GM12891 (cell line): ENCODE measurements around the gene SYPL2.
"Not testable (repeated sequence)": the region's sequence is repeated elsewhere in the genome, so short reads cannot be mapped to it uniquely, and the experiment has no call there.

Source experiments
- DNase-seq: peaks from one replicate; pipeline ENCODE4 v3.0.0; 2011; ENCODE audit warnings: low spot score; ENCODE audit not compliant: insufficient read length
- FAIRE-seq: peaks from 2 replicates; lab custom pipeline; 2011; peaks lifted over from hg19 to GRCh38; lab: Jason Lieb, UNC
- PAX5 ChIP-seq: IDR thresholded peaks from 2 replicates; pipeline ENCODE4 v1.6.1; 2011; ENCODE audit warnings: low read length, moderate library complexity, mild to moderate bottlenecking; ENCODE audit not compliant: insufficient read depth, severe bottlenecking
- POLR2A ChIP-seq: IDR thresholded peaks from 2 replicates; pipeline ENCODE4 v1.6.1; 2011; ENCODE audit warnings: low read depth, low read length, control low read depth
- POLR2AphosphoS5 ChIP-seq: IDR thresholded peaks from 2 replicates; pipeline ENCODE4 v1.6.1; 2011; ENCODE audit warnings: low read depth, low read length, control low read depth
- POU2F2 ChIP-seq: IDR thresholded peaks from 2 replicates; pipeline ENCODE4 v1.6.1; 2011; ENCODE audit warnings: low read depth, mild to moderate bottlenecking, control low read depth, low read length, moderate library complexity
- SPI1 ChIP-seq: IDR thresholded peaks from 2 replicates; pipeline ENCODE4 v1.6.1; 2011; ENCODE audit warnings: low read depth, low read length, control low read depth
- TAF1 ChIP-seq: IDR thresholded peaks from 2 replicates; pipeline ENCODE4 v1.6.1; 2011; ENCODE audit warnings: low read depth, low read length, control low read depth

The SYPL2 gene

DNA sequence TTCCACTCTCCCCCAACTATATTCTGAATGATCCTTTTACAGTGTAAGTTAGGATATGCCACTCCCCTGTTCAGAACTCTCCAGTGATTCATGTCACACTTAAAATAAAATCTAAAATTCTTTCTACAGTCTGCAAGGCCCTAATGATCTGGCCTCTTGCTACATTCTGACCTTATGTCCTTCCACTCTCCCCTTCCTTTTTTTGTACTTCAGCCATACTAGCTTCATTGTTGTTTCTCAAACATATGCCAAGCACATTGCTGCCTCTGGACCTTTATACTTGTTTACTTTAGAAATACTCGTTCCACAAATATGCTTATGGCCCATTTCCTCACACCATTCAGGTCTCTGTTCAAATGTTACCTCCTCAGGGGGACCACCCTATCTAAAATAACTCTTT is 25.3 kb upstream of the SYPL2 start:
- FAIRE-seq (no peak), DNase-seq (no peak)
- no peak for TF ChIP-seq POLR2AphosphoS5
- TF ChIP-seq PAX5, result no peak
- TF ChIP-seq SPI1, result no peak
- no peak for TF ChIP-seq TAF1
- TF ChIP-seq POU2F2, result no peak
- TF ChIP-seq POLR2A, result no peak

DNA sequence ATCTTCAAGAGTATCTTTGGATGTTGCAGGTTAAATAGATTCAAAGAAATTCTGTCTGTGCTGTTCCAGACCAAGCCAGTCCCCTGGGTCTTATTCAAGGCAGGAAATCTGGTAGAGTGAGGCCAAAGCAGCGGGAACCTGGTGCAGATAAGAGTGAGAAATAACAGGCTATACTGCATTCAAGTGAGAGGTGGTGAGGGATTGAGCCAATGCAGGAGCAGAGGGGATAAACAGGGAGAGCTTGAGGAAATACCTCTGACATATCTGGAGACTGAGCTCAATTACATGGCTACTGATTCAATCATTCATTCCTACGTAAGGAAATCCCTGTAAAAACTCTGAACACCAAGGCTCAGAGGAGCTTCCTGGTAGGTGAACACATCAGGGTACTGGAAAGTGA is 22.9 kb upstream of the SYPL2 start:
- no peak for DNase-seq
- no peak for FAIRE-seq
- TF ChIP-seq POLR2A, result no peak
- TF ChIP-seq POLR2AphosphoS5, result no peak
- TF ChIP-seq TAF1, result no peak
- no peak for TF ChIP-seq SPI1
- TF ChIP-seq POU2F2, result no peak
- TF ChIP-seq PAX5, result no peak

DNA sequence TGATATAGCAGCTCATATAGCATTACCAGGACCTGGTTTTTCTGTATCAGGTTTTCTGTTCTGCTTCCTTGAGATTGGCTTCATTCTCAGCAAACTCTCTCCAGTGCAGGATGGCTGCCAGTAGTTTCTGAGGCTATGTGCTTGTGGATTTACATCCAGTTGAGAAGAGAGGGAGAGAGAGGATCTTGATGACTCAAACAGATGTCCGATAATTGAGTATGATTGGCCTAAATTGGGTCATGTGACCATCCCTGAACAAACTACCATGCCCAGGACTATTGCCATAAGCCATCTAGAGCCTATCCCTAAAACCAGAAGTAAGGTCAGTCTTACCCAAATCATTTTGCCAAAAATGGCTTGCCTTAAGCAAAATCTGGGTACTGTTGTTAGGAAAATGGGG is 22.0 kb upstream of the SYPL2 start:
- no peak for TF ChIP-seq PAX5
- FAIRE-seq (no peak), DNase-seq (no peak)

DNA sequence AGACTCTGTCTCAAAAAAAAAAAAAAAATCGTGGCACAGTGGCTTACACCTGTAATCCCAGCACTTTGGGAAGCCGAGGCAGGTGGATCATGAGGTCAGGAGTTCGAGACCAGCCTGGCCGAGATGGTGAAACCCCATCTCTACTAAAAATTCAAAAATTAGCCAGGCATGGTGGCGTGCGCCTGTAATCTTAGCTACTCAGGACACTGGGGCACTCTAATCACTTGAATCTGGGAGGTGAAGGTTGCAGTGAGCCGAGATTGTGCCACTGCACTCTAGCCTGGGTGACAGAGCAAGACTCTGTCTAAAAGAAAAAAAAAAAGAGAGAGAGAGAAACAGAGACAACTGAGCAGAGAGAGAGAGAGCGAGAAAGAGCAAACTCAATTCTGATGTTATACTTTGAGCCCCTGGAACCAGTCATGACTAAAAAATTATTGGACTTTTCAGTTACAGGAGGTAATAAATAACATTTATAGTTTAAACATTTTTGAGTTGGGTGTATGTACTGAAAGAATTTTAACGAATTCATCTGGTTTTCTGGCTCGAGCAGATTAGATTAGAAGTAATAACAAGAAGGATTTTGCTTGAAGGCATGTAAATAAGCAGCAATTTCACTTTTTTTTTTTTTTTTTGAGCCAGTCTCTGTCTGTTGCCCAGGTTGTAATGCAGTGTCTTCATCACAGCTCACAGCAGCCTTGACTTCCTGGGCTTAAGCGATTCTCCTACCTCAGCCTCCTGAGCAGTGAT is 20.2 kb upstream of the SYPL2 start:
- not testable (repeated sequence) for DNase-seq, FAIRE-seq

DNA sequence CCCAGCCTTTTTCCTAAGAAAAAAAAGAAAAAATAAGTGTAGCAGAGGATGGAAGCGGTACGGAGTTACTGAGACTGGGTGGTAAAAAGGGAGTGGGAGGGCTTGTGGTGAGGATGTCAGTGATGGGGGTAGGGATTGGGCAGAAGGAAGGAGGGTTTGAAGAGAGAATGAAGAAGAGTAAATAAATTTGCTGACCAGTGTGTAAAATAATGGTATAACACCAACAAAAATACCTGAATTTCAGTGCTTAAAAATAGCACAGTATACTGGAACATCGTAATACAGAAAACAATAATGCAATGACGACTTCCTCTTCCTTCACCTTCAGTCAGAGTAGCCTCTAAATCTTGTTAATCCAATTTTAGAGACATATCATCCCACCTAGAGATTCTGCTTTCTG is 18.8 kb upstream of the SYPL2 start:
- FAIRE-seq (no peak), DNase-seq (no peak)
- TF ChIP-seq POLR2A (no peak), POLR2AphosphoS5 (no peak), POU2F2 (no peak), TAF1 (no peak), SPI1 (no peak), PAX5 (no peak)

DNA sequence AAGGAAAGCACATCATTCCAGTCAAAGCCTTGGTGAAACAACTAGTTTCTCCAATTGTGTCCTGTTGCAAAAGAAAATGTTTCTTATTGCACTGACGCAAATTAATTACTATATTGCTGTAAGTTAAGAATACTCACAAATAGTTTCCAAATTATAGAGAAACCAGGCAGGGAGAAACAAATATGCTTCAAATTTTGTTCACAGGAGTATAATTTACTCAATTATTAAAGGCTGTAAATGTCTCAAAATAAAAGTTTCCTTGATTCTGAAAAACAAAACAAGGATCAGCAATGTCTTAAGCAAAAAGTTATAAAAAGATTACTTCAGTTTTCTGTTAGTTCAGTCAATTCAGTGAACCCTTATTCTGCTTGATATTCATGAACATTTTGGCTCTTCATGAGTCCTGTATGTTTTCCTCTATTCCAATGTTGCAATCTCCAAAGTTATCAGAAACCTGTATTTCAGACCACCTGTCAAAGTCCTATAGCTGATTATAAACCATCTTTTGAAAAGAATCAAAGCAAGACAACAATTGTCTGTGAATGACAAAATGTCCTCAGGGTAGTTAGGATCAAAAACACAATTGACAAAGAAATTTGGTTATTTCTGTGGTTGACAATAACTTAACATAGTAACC is 11.7 kb upstream of the SYPL2 start:
- no peak for TF ChIP-seq SPI1
- no peak for TF ChIP-seq TAF1
- no peak for TF ChIP-seq PAX5
- TF ChIP-seq POU2F2, result no peak
- no peak for FAIRE-seq
- DNase-seq, result no peak

DNA sequence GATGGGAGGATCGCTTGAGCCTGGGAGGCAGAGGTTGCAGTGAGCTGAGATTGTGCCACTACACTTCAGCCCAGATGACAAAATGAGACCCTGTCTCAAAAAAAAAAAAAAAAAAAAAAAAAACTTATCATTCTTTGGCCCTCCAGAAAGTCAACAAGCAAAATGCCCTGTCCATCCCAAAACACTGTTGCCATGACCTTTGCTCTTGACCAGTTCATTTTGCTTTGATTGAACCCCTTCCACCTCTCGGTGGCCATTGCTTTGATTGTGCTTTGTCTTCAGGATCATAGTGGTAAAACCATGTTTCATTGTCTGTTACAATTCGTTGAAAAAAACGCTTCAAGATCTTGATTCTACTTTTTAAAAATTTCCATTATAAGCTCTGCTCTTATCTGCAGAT is 8.5 kb upstream of the SYPL2 start:
- no peak for FAIRE-seq

DNA sequence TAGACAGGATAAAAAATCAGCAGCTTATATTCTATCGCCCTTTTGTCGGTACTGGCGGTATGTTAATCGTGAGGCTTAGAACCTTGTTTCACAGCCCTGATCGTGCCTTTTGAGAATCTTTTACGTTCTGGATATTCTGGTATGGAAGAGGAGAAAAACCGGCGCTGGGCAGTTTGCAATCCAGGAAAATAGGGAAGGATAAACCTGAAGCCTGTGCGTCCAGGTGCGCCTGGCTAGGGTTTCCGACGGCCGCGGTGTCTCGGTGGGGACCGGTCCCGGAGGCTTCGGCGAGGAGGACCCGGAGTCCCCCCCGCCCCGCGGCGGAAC is 258 bp upstream of the SYPL2 start:
- DNase-seq, result no peak
- TF ChIP-seq PAX5, result no peak
- TF ChIP-seq POLR2AphosphoS5, result no peak
- TF ChIP-seq POU2F2, result no peak
- no peak for TF ChIP-seq TAF1
- TF ChIP-seq POLR2A, result no peak
- TF ChIP-seq SPI1, result no peak
- no peak for FAIRE-seq

More for the DNA sequence above, 8.5 kb upstream of the SYPL2 start:
- TF ChIP-seq POLR2A (no peak), TAF1 (no peak), PAX5 (no peak), POU2F2 (no peak)
- no peak for DNase-seq

DNA sequence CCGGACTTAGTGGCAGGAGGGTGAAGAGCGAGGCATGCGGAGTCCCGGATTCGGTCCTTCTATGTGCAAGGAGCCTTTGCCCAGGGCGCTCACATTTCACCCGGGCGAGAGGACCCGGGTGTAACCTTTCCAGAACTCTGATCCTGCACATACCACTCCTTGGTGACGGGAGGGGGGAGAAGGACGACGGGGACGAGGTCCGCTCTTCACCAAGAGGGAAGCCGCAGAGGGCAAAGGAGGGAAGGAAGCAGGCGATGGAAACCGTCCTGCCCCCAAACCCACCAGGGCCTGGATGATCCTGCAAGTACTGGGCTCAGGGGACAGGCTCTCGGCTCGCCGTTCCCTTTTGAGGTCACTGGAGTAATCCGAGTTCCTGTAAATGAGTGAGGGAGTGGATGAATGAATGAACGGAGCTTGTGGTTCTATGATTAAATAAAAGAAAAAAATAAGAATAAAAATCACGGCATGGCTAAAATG is 993 bp downstream of the SYPL2 start:
- DNase-seq, result no peak
- no peak for TF ChIP-seq POLR2A
- TF ChIP-seq SPI1, result no peak
- TF ChIP-seq POU2F2, result no peak
- TF ChIP-seq PAX5, result no peak
- no peak for TF ChIP-seq TAF1
- no peak for TF ChIP-seq POLR2AphosphoS5
- FAIRE-seq, result no peak

DNA sequence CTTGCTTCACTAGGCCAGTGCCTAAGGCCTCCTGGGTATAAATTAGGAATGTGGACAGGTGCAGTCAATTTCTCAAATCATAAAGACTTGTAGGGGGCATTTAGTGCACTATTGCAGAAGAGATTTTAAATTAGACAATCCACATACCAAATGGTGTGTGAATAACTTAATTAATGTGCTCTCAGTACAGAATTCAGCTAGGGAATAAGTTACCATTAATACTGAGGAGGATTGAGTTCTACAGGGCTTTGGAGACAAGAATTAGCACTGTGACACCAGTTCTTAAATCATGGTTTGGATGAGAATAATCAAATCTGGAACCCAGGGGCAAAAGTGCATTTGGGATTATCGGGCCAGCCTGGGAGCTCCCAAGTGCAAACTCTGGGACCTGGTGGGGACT is 1.7 kb downstream of the SYPL2 start:
- FAIRE-seq, result no peak
- no peak for DNase-seq
- no peak for TF ChIP-seq SPI1
- TF ChIP-seq POLR2A, result no peak
- TF ChIP-seq PAX5, result no peak
- no peak for TF ChIP-seq POLR2AphosphoS5
- no peak for TF ChIP-seq POU2F2
- TF ChIP-seq TAF1, result no peak

DNA sequence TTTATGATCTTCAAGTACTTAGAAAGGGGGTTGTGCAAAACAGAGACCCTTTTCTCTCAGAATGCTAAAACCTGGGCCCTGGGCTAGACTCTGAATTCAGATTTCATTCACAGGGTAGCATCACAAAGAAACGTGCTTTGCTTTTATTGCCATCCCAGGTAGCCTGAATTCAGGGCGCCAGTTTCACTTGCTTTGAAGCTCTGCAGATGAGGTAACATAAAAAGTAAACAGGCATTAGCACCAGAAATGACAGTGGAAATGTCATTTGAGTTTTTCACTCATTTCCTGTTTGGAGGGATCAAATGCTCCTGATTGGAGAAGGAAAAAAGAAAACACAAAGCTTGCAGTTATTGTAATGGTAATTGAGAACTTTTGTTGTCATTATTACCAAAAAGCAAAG is 2.6 kb downstream of the SYPL2 start:
- TF ChIP-seq POLR2A (no peak), SPI1 (no peak), POU2F2 (no peak), POLR2AphosphoS5 (no peak), PAX5 (no peak), TAF1 (no peak)
- FAIRE-seq (no peak), DNase-seq (no peak)
